HepG2 (cell line): ENCODE measurements around the gene PPP2R5B. TPM values are rescaled to one million over a fixed set of nuclear protein-coding genes. Genes with fewer than 3 reads are reported as not detected.

ENCODE experiments used
- ATAC-seq: fragments of 200-7000 bp; cut with Tn5 transposase; 3 replicates; pipeline ENCODE4 v1.9.1; 2020; ENCODE audit warnings: mild to moderate bottlenecking, moderate library complexity
- BruUV-seq: library from RNA; stranded (reverse); fragments of 400-500 nt; replicated peaks from 2 replicates; lab custom pipeline; 2021; lab: Mats Ljungman, UMichigan
- CTCF ChIA-PET: fragments of 300-600 bp; formaldehyde crosslinking; extraction: SDS; loops from one replicate; lab custom pipeline; 2021; ENCODE audit warnings: low total read pairs, inconsistent platforms, low intra/inter-chr PET ratio; lab: Yijun Ruan, JAX
- POLR2A ChIA-PET: fragments of 350-600 bp; sonication (Branson Sonifier 250); formaldehyde crosslinking; loops from one replicate; lab custom pipeline; 2020; ENCODE audit warnings: antibody characterized with exemption, inconsistent platforms; lab: Yijun Ruan, JAX
- DNase-seq: peaks from one replicate; pipeline ENCODE4 v3.0.0-alpha.2; 2015; ENCODE audit warnings: low spot score
- FAIRE-seq: peaks from 3 replicates; lab custom pipeline; 2011; peaks lifted over from hg19 to GRCh38; lab: Jason Lieb, UNC
- H2AFZ ChIP-seq: one replicate; pipeline ENCODE4 v1.6.1; 2011; ENCODE audit warnings: low read length, inconsistent platforms
- H3K27ac ChIP-seq: fragments of 300-600 bp; 3 replicates; pipeline ENCODE4 v1.8.0; 2011; ENCODE audit warnings: mixed run types, mild to moderate bottlenecking, mixed read lengths, low read length, inconsistent platforms; ENCODE audit not compliant: insufficient read depth; ENCODE audit errors: extremely low read length
- H3K27me3 ChIP-seq, 2 experiments: fragments of 200-600 bp in 1 of 2; 2 replicates in 1 of 2; 3 replicates in 1 of 2; pipeline versions ENCODE4 v1.6.0 to v1.8.0; 2011; ENCODE audit warnings: low read length in 2 of 2, mild to moderate bottlenecking in 2 of 2, moderate library complexity in 2 of 2, inconsistent platforms in 1 of 2; ENCODE audit not compliant: insufficient read depth in 2 of 2, control insufficient read depth in 1 of 2
- H3K36me3 ChIP-seq, 2 experiments: fragments of 200-600 bp in 1 of 2; replicated peaks in 1 of 2; 2 replicates in 1 of 2; 3 replicates in 1 of 2; pipeline versions ENCODE4 v1.5.1 to v1.8.0; 2011; ENCODE audit warnings: low read length in 2 of 2, inconsistent platforms in 1 of 2; ENCODE audit not compliant: insufficient read depth in 2 of 2, control insufficient read depth in 1 of 2
- H3K4me1 ChIP-seq: 2 replicates; pipeline ENCODE4 v1.5.1; 2012; ENCODE audit warnings: low read length, inconsistent platforms; ENCODE audit not compliant: insufficient read depth
- H3K4me2 ChIP-seq: 2 replicates; pipeline ENCODE4 v1.6.0; 2011; ENCODE audit warnings: low read depth, low read length, inconsistent platforms
- H3K4me3 ChIP-seq, 3 experiments: fragments of 200-600 bp in 1 of 3; sonication (generic), shearing (Covaris generic) in 1 of 3; replicated peaks in 1 of 3; 2 replicates each; pipeline ENCODE4 v1.5.1; 2011 to 2016; ENCODE audit warnings: low read length in 3 of 3, inconsistent platforms in 2 of 3, low read depth in 2 of 3, mild to moderate bottlenecking in 2 of 3, control low read depth in 1 of 3, mixed read lengths in 1 of 3; ENCODE audit not compliant: insufficient read depth in 1 of 3
- H3K79me2 ChIP-seq: one replicate; pipeline ENCODE4 v1.6.1; 2011; ENCODE audit warnings: low read length, inconsistent platforms; ENCODE audit not compliant: insufficient read depth
- H3K9ac ChIP-seq: 2 replicates; pipeline ENCODE4 v1.6.0; 2011; ENCODE audit warnings: mild to moderate bottlenecking, low read depth, low read length, inconsistent platforms; ENCODE audit not compliant: insufficient read depth
- H3K9me3 ChIP-seq: 2 replicates; pipeline ENCODE4 v1.5.1; 2012; ENCODE audit warnings: mild to moderate bottlenecking, low read length
- H4K20me1 ChIP-seq: 2 replicates; pipeline ENCODE4 v1.6.0; 2011; ENCODE audit warnings: inconsistent platforms, mild to moderate bottlenecking, low read length, moderate library complexity; ENCODE audit not compliant: insufficient read depth
- ATF1 ChIP-seq: IDR thresholded peaks from 2 replicates; pipeline ENCODE4 v1.6.1; 2016; ENCODE audit warnings: mild to moderate bottlenecking, control low read depth
- CC2D1A ChIP-seq: sonication (generic); formaldehyde crosslinking; IDR thresholded peaks from 2 replicates; pipeline ENCODE4 v1.8.1; 2023; ENCODE audit warnings: mild to moderate bottlenecking, missing genetic modification reagents
- CREB1 ChIP-seq, 2 experiments: fragments of 450-650 bp in 1 of 2; IDR thresholded peaks; 2 replicates each; pipeline ENCODE4 v1.6.1; 2016 to 2017; ENCODE audit warnings: control low read depth in 1 of 2, mild to moderate bottlenecking in 1 of 2, missing compliant biosample characterization in 1 of 2, missing genetic modification characterization in 1 of 2
- CREM ChIP-seq, 2 experiments: sonication (generic) in 1 of 2; formaldehyde crosslinking in 1 of 2; IDR thresholded peaks; 2 replicates each; pipeline versions ENCODE4 v1.4.0 to v1.6.1; 2016 to 2020; ENCODE audit warnings: antibody characterized with exemption in 1 of 2, mild to moderate bottlenecking in 1 of 2, missing genetic modification reagents in 1 of 2
- DBP ChIP-seq: sonication (generic); formaldehyde crosslinking; IDR thresholded peaks from 2 replicates; pipeline ENCODE4 v1.4.0; 2020; ENCODE audit warnings: missing genetic modification reagents; ENCODE audit errors: not compliant biosample characterization
- DMAP1 ChIP-seq: IDR thresholded peaks from 2 replicates; pipeline ENCODE4 v1.6.1; 2016
- ELF3 ChIP-seq: IDR thresholded peaks from 2 replicates; pipeline ENCODE4 v1.6.1; 2016; ENCODE audit warnings: missing genetic modification reagents, missing compliant biosample characterization
- ETV6 ChIP-seq: sonication (generic); formaldehyde crosslinking; conservative IDR thresholded peaks from 2 replicates; pipeline ENCODE4 v1.4.0; 2020; ENCODE audit warnings: missing genetic modification reagents
- GABPA ChIP-seq, 2 experiments: IDR thresholded peaks; 2 replicates each; pipeline ENCODE4 v1.6.1; 2011 to 2016; ENCODE audit warnings: low read depth in 2 of 2, low read length in 1 of 2, missing biosample characterization in 1 of 2, missing genetic modification characterization in 1 of 2
- HNRNPK ChIP-seq: fragments of 200-400 bp; formaldehyde crosslinking; IDR thresholded peaks from 2 replicates; pipeline ENCODE4 v1.6.1; 2018; ENCODE audit warnings: low read length, low read depth, moderate library complexity, mild to moderate bottlenecking; ENCODE audit not compliant: poor library complexity, severe bottlenecking
- KLF12 ChIP-seq: sonication (generic); formaldehyde crosslinking; IDR thresholded peaks from 2 replicates; pipeline ENCODE4 v1.4.0; 2020; ENCODE audit warnings: missing genetic modification reagents, borderline replicate concordance
- MAFK ChIP-seq, 2 experiments: IDR thresholded peaks in 1 of 2; conservative IDR thresholded peaks in 1 of 2; 2 replicates each; pipeline ENCODE4 v1.6.1; 2011; ENCODE audit warnings: improper control_type of control experiment in 2 of 2, low read length in 2 of 2
- MZF1 ChIP-seq: sonication (generic); formaldehyde crosslinking; IDR thresholded peaks from 2 replicates; pipeline ENCODE4 v1.8.1; 2023; ENCODE audit warnings: mild to moderate bottlenecking, missing genetic modification reagents, borderline replicate concordance
- POLR2AphosphoS5 ChIP-seq: IDR thresholded peaks from 2 replicates; pipeline ENCODE4 v1.6.1; 2012; ENCODE audit warnings: low read depth, low read length
- REPIN1 ChIP-seq: sonication (generic); formaldehyde crosslinking; IDR thresholded peaks from 2 replicates; pipeline ENCODE4 v1.8.0; 2022; ENCODE audit warnings: missing genetic modification reagents, low read depth, mild to moderate bottlenecking, borderline replicate concordance
- ZBTB37 ChIP-seq: sonication (generic); formaldehyde crosslinking; IDR thresholded peaks from 2 replicates; pipeline ENCODE4 v1.4.0; 2020; ENCODE audit warnings: mild to moderate bottlenecking, missing genetic modification reagents
- ZNF264 ChIP-seq: sonication (generic); formaldehyde crosslinking; IDR thresholded peaks from 2 replicates; pipeline ENCODE4 v1.4.0; 2020; ENCODE audit warnings: missing genetic modification reagents
- WGBS: methylation state at CpG from one replicate; pipeline ENCODE4 v1.1.6; 2017; ENCODE audit warnings: low lambda C conversion rate; 5-methylcytosine and 5-hydroxymethylcytosine counted together
- in situ Hi-C: cut with HindIII; loops from 2 replicates; pipeline ENCODE4 v1.10.0; 2017; ENCODE audit warnings: low pct_unique_long_range_greater_than_20kb; ENCODE audit not compliant: extremely low pct_ligation_motif_present
- intact Hi-C: fragments of 100-400 bp; cut with micrococcal nuclease; formaldehyde crosslinking; loops from one replicate; pipeline ENCODE4 v1.10.0; 2022; ENCODE audit not compliant: unreplicated experiment
- polyA plus RNA-seq, 8 experiments: library from polyadenylated mRNA; depleted of rRNA in 3 of 8; stranded (reverse) in 7 of 8; unstranded in 1 of 8; fragments of >200 nt; fragmentation: Illumina TruSeq in 4 of 8; extraction: Trizol in 4 of 8; gene quantifications; 2 replicates each; pipeline versions ENCODE4 v1.2.1 to v1.2.3, GENCODE V29; 2011 to 2016; ENCODE audit warnings: low read depth in 4 of 8, missing spikeins in 1 of 8, mixed read lengths in 1 of 8; ENCODE audit not compliant: insufficient read depth in 1 of 8
- total RNA-seq, 5 experiments: library from RNA; depleted of rRNA; stranded (reverse); fragments of >200 nt; fragmentation: Illumina TruSeq; extraction: Trizol; gene quantifications; 2 replicates each; pipeline ENCODE4 v1.2.3, GENCODE V29; 2016; ENCODE audit warnings: low read depth in 1 of 5

Gene PPP2R5B
- total and polyA plus RNA-seq, 2 of the 13 experiments (the other 11 are each of a cell fraction or from before 2014, with no cell fraction given): 2.3 to 8.3 TPM

GRCh38 chr11:64917663-64917995, 6.9 kb upstream of the PPP2R5B start:
- in situ Hi-C loops (no loop called here), intact Hi-C loops (loop anchor here (1.0 to 2.0 kb wide), 2 partner anchors 70 to 79 kb away; partner anchors contain the start of gene BATF2)
- ChIA-PET CTCF (no interaction called here), POLR2A (no interaction called here)
- 1% methylated on average over 6 of the region's 6 CpGs for WGBS
- ATAC-seq (no peak), FAIRE-seq (no peak), DNase-seq (no peak)
- peak overlapping the region; percentile 78 for H3K9ac ChIP-seq
- H2AFZ ChIP-seq: peak overlapping the region; percentile 60
- peak overlapping the region; percentile 37 for H3K27ac ChIP-seq
- H3K36me3 ChIP-seq: peaks cover 13 to 17% of the 10 kb centered on the region in 2 experiments; a peak in 4 of 5 replicates
- H3K4me3 ChIP-seq: peak overlapping the region; percentile 65 to 78 (median 67)
- peaks cover 5% of the 10 kb centered on the region; the same call in 1 of the 2 replicates for H4K20me1 ChIP-seq
- TSS peak; percentile 83 for BruUV-seq
- TF ChIP-seq DMAP1 (CRISPR knock-in tag) (no peak), ZBTB37 (no peak), MAFK (conservative IDR thresholded peaks at IDR 0.05 in 1 of 2, IDR thresholded peaks at IDR 0.05 in 1 of 2; ENCODE audit: low read length in 2 of 2) (no peak), ELF3 (CRISPR knock-in tag) (no peak), KLF12 (CRISPR knock-in tag) (0 out of 2 replicates have a peak, but pooled peaks have one; percentile 41), CREB1 (IDR thresholded peaks at IDR 0.05) (no peak), CREB1 (CRISPR knock-in tag; IDR thresholded peaks at IDR 0.05) (peak; percentile 9; the same call in 1 of the 2 replicates), HNRNPK (no peak), ZNF264 (no peak), POLR2AphosphoS5 (no peak), ETV6 (CRISPR knock-in tag) (no peak), REPIN1 (no peak), CC2D1A (CRISPR knock-in tag) (0 out of 2 replicates have a peak, but pooled peaks have one; percentile 26), MZF1 (CRISPR knock-in tag) (no peak), GABPA (IDR thresholded peaks at IDR 0.05; ENCODE audit: low read depth, low read length) (no peak), GABPA (CRISPR knock-in tag; IDR thresholded peaks at IDR 0.05; ENCODE audit: low read depth) (no peak), DBP (CRISPR knock-in tag) (peak; percentile 39), CREM (IDR thresholded peaks at IDR 0.05) (0 out of 2 replicates have a peak, but pooled peaks have one; percentile 6), CREM (CRISPR knock-in tag; IDR thresholded peaks at IDR 0.05) (no peak), ATF1 (CRISPR knock-in tag) (0 out of 2 replicates have a peak, but pooled peaks have one; percentile 9)
- peak overlapping the region; percentile 87 for H3K4me2 ChIP-seq
- no peaks in the 10 kb centered on the region for H3K9me3 ChIP-seq
- no peaks in the 10 kb centered on the region; a peak in 1 of 5 replicates for H3K27me3 ChIP-seq
- H3K4me1 ChIP-seq: peaks cover 40% of the 10 kb centered on the region
- H3K79me2 ChIP-seq: peaks cover 15% of the 10 kb centered on the region
